GM18861 (cell line): ENCODE measurements around the gene ZC3H7B.
"Not testable (repeated sequence)": the region's sequence is repeated elsewhere in the genome, so short reads cannot be mapped to it uniquely, and the experiment has no call there.

Source experiments
- ATAC-seq: cut with Tn5 transposase; IDR thresholded peaks from one replicate; pipeline ENCODE4 v1.9.1; 2021; ENCODE audit not compliant: unreplicated experiment

Gene ZC3H7B

DNA sequence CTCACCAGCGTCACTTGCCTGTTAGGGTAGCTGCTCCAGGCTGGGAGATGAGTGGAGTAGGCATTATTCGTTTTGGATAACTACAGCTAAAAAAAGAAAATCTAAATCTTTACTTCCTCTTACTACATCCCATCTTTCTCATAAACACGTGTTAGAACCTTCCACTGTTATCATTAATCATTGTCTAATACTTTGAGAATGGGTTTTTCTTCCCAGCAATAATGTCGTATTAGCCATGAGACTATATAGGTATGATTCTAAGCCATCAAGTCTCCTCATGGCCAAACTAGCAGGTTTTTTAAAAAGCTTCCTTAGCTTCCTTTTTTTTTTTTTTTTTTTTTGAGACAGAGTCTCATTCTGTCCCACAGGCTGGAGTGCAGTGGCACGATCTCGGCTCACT, 76.5 kb downstream of the ZC3H7B start:
- ATAC-seq: no peak

DNA sequence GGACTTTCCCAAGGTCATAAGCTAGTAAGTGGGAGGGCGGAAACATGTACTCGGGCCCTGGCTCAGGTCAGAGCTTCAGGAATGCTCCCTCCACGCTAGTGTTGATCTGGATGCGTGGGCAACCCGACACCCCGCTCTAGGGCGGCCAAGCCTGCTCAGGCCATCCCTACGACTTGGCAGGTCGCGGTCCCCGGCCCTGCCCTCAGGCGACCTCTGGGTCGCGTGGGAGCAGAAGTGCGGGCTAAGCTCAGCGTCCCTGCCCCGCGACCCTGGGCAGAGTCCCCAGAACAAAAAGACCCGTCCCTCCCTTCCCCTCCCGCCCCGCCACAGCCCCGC, 79.6 kb downstream of the ZC3H7B start:
- ATAC-seq: peak; percentile 7

DNA sequence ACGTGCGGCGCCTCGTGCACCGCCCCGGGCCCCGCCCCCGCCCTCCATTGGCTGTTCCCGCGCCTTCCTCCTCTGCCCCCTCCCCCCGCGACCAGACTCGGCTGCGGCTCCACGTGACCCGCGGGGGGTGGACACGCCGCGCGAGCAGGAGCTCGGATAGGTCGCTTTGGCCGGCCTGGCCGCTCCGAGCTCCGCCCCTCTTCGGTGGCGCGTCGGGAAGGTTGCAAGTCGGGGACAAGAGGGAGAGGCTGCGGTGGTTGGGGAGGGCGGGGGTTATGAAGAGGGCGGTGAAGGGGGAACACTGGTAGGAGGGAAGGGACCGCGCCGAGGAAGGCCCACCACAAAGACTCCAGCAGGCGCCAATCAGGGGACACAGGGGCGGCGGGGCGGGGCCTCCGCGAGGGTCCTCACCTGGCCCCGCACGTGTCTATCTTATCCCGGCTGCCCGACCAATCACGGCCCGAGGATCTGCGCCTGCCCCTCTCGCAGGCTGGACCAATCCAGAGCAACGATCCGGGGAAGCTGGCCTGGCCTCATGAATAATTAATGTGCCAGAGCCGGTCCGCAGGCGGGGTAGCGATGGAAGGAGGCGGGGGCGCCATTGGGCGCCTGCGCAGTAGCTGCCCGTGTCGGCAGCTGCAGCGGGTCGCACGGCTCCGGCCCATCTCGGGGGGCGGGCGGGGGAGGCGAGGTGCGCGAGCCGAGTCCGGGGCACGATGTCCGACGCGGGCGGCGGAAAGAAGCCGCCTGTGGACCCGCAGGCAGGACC, 80.2 kb downstream of the ZC3H7B start, which contains the start of gene TEF:
Gene TEF, plus strand, starts transcription at position 614 of the 769 bp plus-strand sequence. Its CDS starts 103 bp downstream, at position 717.
- peak; percentile 86 for ATAC-seq

GRCh38 chr22:41382098-41382578, 80.8 kb downstream of the ZC3H7B start:
- ATAC-seq: no peak

DNA sequence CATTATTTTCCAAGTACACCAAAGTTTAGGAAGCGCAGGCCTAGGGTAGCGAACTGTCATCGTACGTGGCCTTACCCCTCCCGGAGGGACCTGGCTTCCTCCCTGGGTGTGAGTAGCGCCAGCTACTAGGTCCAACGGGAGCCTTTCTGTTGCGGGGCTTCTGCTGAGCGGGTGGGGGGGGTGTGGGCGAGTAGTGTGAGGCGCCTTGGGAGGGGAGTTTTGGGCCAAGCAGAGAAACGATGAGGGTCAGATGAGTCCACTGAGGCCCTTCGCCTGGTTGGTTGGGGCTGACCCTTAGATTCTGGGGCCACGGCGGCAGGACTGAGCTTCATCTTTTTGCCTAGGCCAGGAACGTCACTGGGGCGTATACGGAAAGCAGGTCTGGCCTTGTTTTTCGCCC, 81.3 kb downstream of the ZC3H7B start:
- no peak for ATAC-seq

- no peak for ATAC-seq
Observed at GRCh38 chr22:41383085-41383484, 81.8 kb downstream of the ZC3H7B start.

GRCh38 chr22:41384128-41384527, 82.8 kb downstream of the ZC3H7B start:
- ATAC-seq: no peak

DNA sequence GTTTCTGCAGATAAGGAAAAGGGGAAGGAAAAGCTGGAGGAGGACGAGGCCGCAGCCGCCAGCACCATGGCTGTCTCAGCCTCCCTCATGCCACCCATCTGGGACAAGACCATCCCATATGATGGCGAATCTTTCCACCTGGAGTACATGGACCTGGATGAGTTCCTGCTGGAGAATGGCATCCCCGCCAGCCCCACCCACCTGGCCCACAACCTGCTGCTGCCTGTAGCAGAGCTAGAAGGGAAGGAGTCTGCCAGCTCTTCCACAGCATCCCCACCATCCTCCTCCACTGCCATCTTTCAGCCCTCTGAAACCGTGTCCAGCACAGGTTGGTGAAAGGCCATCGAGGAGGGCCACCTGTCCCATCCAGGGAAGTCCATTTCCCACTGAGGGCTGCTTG, 86.0 kb downstream of the ZC3H7B start:
- ATAC-seq: no peak

GRCh38 chr22:41394012-41394356, 92.7 kb downstream of the ZC3H7B start:
- ATAC-seq: no peak

- ATAC-seq: no peak
Observed at GRCh38 chr22:41395531-41396240, 94.4 kb downstream of the ZC3H7B start.

- no peak for ATAC-seq
Observed at GRCh38 chr22:41397143-41397811, 96.0 kb downstream of the ZC3H7B start.

DNA sequence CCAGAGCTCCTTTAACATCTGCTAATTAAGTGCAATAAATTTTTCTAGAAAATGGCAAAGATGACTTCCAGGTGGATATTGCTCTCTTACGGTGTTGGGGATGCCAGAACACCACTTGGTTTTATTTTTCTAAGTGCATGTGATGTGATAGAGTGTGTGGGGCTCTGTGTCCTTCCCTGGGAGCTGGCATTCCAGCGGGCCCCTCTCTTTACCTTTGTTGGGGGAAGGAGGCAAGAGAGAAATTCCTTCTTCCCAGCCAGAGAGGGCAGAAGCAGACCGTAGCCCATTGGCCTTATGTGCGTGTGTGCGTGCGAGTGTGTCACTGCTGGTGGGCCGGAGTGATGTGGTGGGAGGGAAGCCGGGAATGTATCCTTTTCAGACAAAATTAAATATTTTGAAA, 97.6 kb downstream of the ZC3H7B start:
- no peak for ATAC-seq

DNA sequence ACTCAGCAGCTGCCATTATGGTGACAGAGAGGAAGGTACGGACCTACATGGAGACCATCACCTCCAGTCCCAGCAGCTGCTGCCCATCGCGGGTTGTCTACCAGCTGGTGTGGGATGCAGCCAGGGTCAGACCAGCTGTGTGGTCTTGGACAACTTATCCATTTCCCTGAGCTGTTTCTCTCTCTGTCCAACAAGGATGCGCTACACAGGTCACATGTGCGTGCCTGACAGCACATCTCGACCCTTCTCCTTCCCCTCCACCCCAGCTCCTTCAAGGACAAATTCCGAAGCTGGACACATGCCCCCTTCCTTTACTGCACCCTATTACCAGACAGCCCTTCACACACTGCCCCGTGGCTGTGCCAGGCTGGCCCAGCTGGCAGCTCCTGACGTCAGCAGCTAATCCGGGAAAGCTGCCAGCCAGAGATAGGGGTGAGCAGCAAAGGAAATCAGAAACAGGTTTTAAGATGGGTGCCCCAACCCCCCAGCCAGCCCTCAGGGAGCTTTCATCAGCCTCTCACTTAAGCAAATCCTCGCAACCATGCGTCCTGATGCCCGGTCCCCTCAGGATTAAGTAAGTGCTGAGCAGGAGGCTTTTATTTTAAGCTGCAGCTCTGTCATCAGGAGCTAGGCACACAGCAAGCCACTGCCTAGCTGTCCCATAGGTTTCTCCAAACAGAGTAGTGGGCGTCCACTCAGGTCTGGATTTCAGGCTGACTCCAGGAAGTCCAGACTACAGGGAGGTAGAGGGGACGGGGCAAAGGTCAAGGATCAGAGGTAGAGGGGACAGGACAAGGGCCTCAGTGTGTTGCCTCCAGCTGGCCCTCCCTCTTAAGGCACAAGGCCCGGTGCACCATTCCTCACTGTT, 100.7 kb downstream of the ZC3H7B start:
- no peak for ATAC-seq

DNA sequence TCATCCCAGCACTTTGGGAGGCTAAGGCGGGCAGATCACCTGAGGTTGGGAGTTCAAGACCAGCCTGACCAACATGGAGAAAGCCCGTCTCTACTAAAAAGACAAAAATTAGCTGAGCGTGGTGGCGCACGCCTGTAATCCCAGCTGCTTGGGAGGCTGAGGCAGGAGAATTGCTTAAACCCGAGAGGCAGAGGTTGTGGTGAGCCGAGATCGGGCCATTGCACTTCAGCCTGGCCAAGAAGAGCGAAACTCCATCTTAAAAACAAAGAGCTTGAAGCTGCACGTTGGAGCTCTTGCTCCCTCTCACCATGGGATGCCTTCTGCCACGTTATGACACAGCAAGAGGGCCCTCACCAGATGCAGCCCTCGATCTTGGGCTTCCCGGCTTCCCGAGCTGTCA, 101.5 kb downstream of the ZC3H7B start:
- not testable (repeated sequence) for ATAC-seq

DNA sequence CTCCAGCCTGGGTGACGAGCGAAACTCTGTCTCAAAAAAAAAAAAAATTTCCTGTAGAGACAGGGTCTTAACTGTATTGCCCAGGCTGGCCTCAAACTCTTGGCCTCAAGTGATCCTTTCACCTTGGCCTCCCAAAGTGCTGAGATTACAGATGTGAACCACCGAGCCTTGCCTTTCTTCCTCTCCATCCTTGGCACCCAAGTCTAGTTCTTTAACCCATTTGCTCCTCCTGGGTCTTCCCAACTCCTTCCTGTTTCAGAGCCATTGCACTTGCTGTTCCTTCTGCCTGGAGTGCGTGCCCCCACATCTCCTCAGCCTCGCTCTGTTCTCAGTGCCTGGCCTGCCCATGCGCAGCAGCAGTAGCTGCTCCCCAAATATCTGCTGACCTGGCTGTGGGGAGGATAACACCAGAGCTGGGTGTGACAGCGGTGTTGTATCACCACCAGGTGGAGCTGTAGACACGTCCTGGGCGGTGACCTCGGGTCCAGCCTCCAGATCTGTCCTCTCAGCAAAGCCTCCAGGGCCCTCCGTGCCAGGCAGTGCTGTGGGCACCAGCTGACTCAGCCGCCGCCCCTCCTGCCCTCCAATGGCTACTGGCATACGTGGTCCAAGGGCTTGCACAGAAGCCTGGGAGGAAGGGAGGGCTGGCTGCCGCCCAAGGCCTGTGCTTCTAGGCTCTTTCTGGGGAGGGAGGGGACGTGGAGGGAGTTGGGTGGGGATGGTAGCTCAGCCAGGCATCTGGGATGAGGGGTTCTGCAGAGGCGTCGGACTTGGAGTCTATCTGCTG, 102.4 kb downstream of the ZC3H7B start:
- peak; percentile 64 for ATAC-seq

DNA sequence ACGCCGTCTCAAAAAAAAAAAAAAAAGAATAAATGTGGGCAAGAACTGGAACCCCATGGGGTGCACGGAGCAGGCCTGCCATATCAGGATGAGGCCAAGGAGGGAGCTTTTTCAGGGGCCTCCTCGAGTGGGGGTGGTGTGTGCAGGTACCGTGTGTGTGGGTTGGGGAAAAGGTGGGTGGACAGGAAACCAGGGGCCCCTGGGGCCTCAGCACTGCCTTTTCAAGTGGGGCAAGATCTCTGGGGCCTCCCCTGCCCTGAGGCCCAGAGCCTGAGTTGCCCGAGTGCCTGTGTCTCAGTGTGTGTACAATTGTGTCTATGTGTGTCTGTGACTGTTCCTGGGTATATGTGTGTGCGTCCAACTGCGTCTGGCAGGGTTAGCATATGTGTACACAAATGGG, 104.3 kb downstream of the ZC3H7B start:
- no peak for ATAC-seq

- ATAC-seq: no peak
Observed at GRCh38 chr22:41406410-41406809, 105.1 kb downstream of the ZC3H7B start.

DNA sequence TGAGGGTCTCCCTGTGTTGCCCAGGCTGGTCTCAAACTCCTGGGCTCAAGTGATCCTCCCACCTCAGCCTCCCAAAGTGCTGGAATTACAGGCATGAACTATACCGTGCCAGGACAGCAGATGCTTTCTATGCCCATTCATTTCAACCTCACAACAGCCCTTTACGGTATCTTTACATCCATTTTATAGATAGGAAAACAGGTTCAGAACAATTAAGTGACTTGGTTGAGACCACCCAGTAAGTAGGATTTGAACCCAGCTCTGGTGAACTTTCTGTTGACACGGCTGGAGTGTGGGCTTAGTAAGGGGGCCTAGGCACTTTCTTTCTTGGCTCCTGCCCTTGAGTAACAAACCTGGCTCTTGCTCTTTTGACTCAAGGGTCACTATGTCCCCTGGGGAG, 106.1 kb downstream of the ZC3H7B start:
- ATAC-seq: no peak

- ATAC-seq: no peak
Observed at GRCh38 chr22:41408665-41409064, 107.3 kb downstream of the ZC3H7B start.
